Lung (tissue), 12 donors: Measurements from ENCODE around the gene NOTCH1. TPM values are rescaled to one million over a fixed set of nuclear protein-coding genes. Genes with fewer than 3 reads are reported as not detected.
A peak's percentile ranks its signal among the peaks of the same experiment; 100 is the strongest.

Experiments used
- ATAC-seq: fragments of 200-7000 bp; cut with Tn5 transposase; one replicate; pipeline ENCODE4 v1.9.1; 2020; ENCODE audit warnings: moderate number of reproducible peaks; ENCODE audit not compliant: insufficient read depth, low FRiP score
- DNase-seq, 3 donors: peaks; one replicate each; pipeline ENCODE4 v3.0.0-alpha.2; 2013 to 2017
- H3K27ac ChIP-seq, 2 donors: one replicate each; pipeline ENCODE4 v1.5.1; 2013; ENCODE audit warnings: mild to moderate bottlenecking in 2 of 2, moderate library complexity in 2 of 2, control low read depth in 1 of 2, inconsistent platforms in 1 of 2, low read depth in 1 of 2, low read length in 1 of 2
- H3K27me3 ChIP-seq, 3 donors: one replicate each; pipeline ENCODE4 v1.5.1; 2013; ENCODE audit warnings: low read length in 2 of 3; ENCODE audit not compliant: control insufficient read depth in 3 of 3, insufficient read depth in 3 of 3
- H3K36me3 ChIP-seq, 4 donors: one replicate each; pipeline ENCODE4 v1.5.1; 2013; ENCODE audit warnings: low read length in 4 of 4, mild to moderate bottlenecking in 1 of 4, moderate library complexity in 1 of 4; ENCODE audit not compliant: control insufficient read depth in 4 of 4, insufficient read depth in 4 of 4
- H3K4me1 ChIP-seq, 5 donors: one replicate each; pipeline ENCODE4 v1.5.1; 2013; ENCODE audit warnings: low read length in 5 of 5, mild to moderate bottlenecking in 2 of 5, moderate library complexity in 1 of 5; ENCODE audit not compliant: control insufficient read depth in 5 of 5, insufficient read depth in 5 of 5
- H3K4me3 ChIP-seq: one replicate; pipeline ENCODE4 v1.5.1; 2013; ENCODE audit warnings: mild to moderate bottlenecking, control low read depth, moderate library complexity
- H3K9ac ChIP-seq, 2 donors: one replicate each; pipeline ENCODE4 v1.5.1; 2013; ENCODE audit warnings: low read length in 2 of 2, control low read depth in 1 of 2; ENCODE audit not compliant: insufficient read depth in 1 of 2
- H3K9me3 ChIP-seq, 4 donors: one replicate each; pipeline ENCODE4 v1.5.1; 2013; ENCODE audit warnings: low read length in 3 of 4, mild to moderate bottlenecking in 1 of 4, moderate library complexity in 1 of 4; ENCODE audit not compliant: control insufficient read depth in 4 of 4, insufficient read depth in 3 of 4
- WGBS, 2 donors: extraction: QIAGEN DNeasy Blood & Tissue Kit; methylation state at CpG; one replicate each; pipeline ENCODE4 v1.1.7; 2013; 5-methylcytosine and 5-hydroxymethylcytosine counted together
- polyA plus RNA-seq, 2 donors: library from polyadenylated mRNA; stranded (reverse); fragments of 200-250 nt; gene quantifications; one replicate each; pipeline ENCODE4 v1.2.1, GENCODE V29; 2013
- total RNA-seq, 2 donors: library from RNA; depleted of rRNA in 1 of 2; stranded (reverse); fragments of >200 nt in 1 of 2; gene quantifications; one replicate each; pipeline ENCODE4 v1.2.1, GENCODE V29; 2014 to 2021
- TF ChIP-seq, protein P1 (sequence below): IDR thresholded peaks from 2 replicates; pipeline ENCODE4 v1.5.1; 2012; ENCODE audit warnings: mild to moderate bottlenecking; ENCODE audit errors: control extremely low read depth, extremely low read depth
- donor health status: control.
- donor health status: control.
- donor health status: Bipolar disorder and iron deficiency.
- donor health status: healthy.
- donor health status: DM: yes; HTN: yes; CAD: no.

NOTCH1 gene
- total and polyA plus RNA-seq, 4 donors = 23.9 to 101 (median 44.5) TPM

DNA sequence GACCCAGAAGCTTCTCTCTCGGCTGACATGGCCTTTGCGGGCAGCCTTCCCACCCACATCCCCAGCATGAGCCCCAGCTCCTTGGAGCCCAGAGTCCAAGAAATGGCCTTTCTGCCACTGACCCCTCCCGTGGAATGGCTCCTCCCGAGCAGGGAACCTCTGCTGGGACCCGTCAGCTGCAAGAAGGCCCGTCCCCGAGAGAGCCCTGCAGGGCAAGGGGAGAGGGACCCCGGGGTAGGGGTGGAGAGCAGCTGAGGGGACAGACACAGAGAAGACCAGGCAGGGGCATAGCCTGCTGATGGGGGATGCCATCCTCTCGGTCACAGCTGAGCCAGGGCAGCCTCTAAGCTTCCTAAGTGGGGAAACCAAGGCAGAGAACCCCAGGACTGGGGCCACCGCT lies 11.2 kb upstream of the NOTCH1 start:
- no peak overlapping the region for H3K4me3 ChIP-seq
- WGBS, 2 donors = 84 to 99% methylated on average over 9 to 10 of the region's 10 CpGs
- ATAC-seq = no peak
- H3K4me1 ChIP-seq = peaks cover 0 to 20% (median 4%) of the 10 kb centered on the region in 5 donors
- peak overlapping the region in 1 of 2 donors; percentile 8 for H3K27ac ChIP-seq
- no peaks in the 10 kb centered on the region for H3K9me3 ChIP-seq
- TF ChIP-seq, protein P1, sequence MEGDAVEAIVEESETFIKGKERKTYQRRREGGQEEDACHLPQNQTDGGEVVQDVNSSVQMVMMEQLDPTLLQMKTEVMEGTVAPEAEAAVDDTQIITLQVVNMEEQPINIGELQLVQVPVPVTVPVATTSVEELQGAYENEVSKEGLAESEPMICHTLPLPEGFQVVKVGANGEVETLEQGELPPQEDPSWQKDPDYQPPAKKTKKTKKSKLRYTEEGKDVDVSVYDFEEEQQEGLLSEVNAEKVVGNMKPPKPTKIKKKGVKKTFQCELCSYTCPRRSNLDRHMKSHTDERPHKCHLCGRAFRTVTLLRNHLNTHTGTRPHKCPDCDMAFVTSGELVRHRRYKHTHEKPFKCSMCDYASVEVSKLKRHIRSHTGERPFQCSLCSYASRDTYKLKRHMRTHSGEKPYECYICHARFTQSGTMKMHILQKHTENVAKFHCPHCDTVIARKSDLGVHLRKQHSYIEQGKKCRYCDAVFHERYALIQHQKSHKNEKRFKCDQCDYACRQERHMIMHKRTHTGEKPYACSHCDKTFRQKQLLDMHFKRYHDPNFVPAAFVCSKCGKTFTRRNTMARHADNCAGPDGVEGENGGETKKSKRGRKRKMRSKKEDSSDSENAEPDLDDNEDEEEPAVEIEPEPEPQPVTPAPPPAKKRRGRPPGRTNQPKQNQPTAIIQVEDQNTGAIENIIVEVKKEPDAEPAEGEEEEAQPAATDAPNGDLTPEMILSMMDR = no peak
- H3K27me3 ChIP-seq = no peaks in the 10 kb centered on the region
- no peak overlapping the region for H3K9ac ChIP-seq
- no peaks in the 10 kb centered on the region for H3K36me3 ChIP-seq
- no peak for DNase-seq

DNA sequence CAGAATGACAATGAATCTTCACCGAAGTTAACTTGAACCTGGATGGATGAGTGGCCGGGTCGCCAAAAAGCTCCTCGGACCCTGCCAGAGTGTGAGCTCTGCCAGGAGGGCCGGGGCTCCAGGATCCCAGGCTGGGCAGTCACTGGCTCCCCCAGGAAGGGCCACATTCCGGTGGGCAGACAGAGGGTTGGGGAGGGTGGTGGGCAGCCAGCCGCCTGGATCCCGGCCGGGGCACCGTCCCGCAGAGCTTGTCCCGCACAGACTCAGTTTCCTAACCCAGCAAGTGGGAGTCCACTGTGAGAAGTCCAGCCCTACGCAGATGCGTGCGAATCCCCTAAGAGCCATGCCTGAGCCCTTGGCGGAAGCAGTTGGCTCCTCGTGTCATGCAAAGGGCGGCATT lies 10.3 kb upstream of the NOTCH1 start:
- DNase-seq = no peak
- no peak overlapping the region for H3K9ac ChIP-seq
- no peaks in the 10 kb centered on the region for H3K36me3 ChIP-seq
- no peaks in the 10 kb centered on the region for H3K27me3 ChIP-seq
- WGBS, 2 donors = 91 to 93% methylated on average over 18 of the region's 18 CpGs
- no peaks in the 10 kb centered on the region for H3K9me3 ChIP-seq
- no peak overlapping the region for H3K4me3 ChIP-seq
- peaks cover 0 to 29% (median 6%) of the 10 kb centered on the region in 5 donors for H3K4me1 ChIP-seq
- no peak overlapping the region for H3K27ac ChIP-seq
- TF ChIP-seq, protein P1 = no peak
- ATAC-seq = no peak

DNA sequence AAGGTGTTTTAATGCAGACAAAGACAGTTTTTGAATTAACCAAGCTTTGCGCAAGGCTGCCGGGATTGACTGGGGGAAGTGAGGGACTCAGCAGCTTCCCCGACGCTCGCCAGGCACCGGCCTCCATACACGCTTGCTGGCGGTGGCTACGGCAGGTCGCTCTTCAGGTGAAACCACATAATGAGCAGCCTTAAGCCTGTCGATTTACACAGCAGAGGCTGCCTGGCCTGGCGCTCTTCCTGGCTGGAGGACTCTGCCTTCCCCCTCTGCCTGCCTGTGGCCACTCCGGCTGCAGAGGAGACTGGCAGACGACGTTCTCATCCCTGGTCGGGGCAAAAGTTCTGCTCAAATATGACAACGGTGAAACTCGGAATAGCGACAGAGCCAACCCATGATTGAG lies 9.0 kb upstream of the NOTCH1 start:
- ATAC-seq (no peak), DNase-seq (peak in 1 of 3 donors; percentile 53)
- H3K9ac ChIP-seq = no peak overlapping the region
- H3K9me3 ChIP-seq = no peaks in the 10 kb centered on the region
- no peaks in the 10 kb centered on the region for H3K27me3 ChIP-seq
- H3K36me3 ChIP-seq = no peaks in the 10 kb centered on the region
- 60 to 61% methylated on average over 19 of the region's 19 CpGs for WGBS, 2 donors
- no peak overlapping the region for H3K4me3 ChIP-seq
- H3K27ac ChIP-seq = no peak overlapping the region
- H3K4me1 ChIP-seq = peaks cover 0 to 38% (median 8%) of the 10 kb centered on the region in 5 donors
- TF ChIP-seq, protein P1 = no peak

DNA sequence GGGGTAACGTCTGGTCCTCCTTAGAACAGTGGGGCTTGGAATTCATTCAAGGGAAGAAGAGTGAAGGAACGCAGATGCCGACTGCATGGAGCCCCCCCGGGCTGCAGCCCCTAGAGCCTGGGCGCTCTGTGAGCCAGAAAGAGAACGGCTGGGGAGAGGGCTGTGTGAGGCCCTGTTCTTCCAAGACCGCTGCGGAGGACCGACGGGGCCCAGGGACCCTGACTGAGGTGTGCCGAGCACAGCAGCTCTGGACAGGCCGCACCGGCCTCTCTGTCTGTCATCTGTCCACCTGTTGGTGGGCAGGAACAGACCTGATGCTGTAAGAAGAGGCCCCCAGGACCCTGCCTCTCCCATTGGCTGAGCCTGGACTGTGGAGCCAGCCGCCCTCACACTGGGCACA lies 7.7 kb upstream of the NOTCH1 start:
- no peak overlapping the region for H3K9ac ChIP-seq
- DNase-seq = no peak
- ATAC-seq = no peak
- no peaks in the 10 kb centered on the region for H3K27me3 ChIP-seq
- TF ChIP-seq, protein P1 = no peak
- no peaks in the 10 kb centered on the region for H3K36me3 ChIP-seq
- H3K4me3 ChIP-seq = no peak overlapping the region
- H3K9me3 ChIP-seq = no peaks in the 10 kb centered on the region
- peaks cover 0 to 39% (median 8%) of the 10 kb centered on the region in 5 donors for H3K4me1 ChIP-seq
- H3K27ac ChIP-seq = no peak overlapping the region
- 93 to 94% methylated on average over 14 of the region's 14 CpGs for WGBS, 2 donors
